ENCODE measurements around the gene NDUFB11.

- TF ChIP-seq POLR2A (IDR thresholded peaks at IDR 0.05), result no peak
- TF ChIP-seq, protein P1, sequence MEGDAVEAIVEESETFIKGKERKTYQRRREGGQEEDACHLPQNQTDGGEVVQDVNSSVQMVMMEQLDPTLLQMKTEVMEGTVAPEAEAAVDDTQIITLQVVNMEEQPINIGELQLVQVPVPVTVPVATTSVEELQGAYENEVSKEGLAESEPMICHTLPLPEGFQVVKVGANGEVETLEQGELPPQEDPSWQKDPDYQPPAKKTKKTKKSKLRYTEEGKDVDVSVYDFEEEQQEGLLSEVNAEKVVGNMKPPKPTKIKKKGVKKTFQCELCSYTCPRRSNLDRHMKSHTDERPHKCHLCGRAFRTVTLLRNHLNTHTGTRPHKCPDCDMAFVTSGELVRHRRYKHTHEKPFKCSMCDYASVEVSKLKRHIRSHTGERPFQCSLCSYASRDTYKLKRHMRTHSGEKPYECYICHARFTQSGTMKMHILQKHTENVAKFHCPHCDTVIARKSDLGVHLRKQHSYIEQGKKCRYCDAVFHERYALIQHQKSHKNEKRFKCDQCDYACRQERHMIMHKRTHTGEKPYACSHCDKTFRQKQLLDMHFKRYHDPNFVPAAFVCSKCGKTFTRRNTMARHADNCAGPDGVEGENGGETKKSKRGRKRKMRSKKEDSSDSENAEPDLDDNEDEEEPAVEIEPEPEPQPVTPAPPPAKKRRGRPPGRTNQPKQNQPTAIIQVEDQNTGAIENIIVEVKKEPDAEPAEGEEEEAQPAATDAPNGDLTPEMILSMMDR (IDR thresholded peaks at IDR 0.05), result no peak
Observed at GRCh38 chrX:47185241-47185640, 40.7 kb upstream of the NDUFB11 start.

All from lower leg skin (tissue), 3 donors.